ENCODE data around the gene LARP6. TPM values are rescaled to one million over a fixed set of nuclear protein-coding genes. Genes with fewer than 3 reads are reported as not detected.

LARP6 gene
- total and polyA plus RNA-seq, 4 donors: 0.89 to 2.9 (median 1.5) TPM

- H3K4me3 ChIP-seq (ENCODE audit: low read depth in 1 of 3, low read length in 3 of 3): no peak overlapping the region
- H3K27ac ChIP-seq (ENCODE audit: low read depth in 1 of 2, low read length in 2 of 2): no peak overlapping the region
- no peak overlapping the region for H3K9ac ChIP-seq (ENCODE audit: low read depth in 1 of 2, low read length in 2 of 2)
- no peak for DNase-seq (ENCODE audit: low spot score)
- H3K9me3 ChIP-seq (ENCODE audit: control insufficient read depth in 4 of 4, low read length in 3 of 4): no peaks in the 10 kb centered on the region
- H3K36me3 ChIP-seq (ENCODE audit: control insufficient read depth in 4 of 4, insufficient read depth in 3 of 4, low read depth in 1 of 4, low read length in 3 of 4): no peaks in the 10 kb centered on the region
- H3K4me1 ChIP-seq (ENCODE audit: control insufficient read depth in 4 of 4, insufficient read depth in 4 of 4, low read length in 3 of 4): peaks cover 0 to 3% (median under 1%) of the 10 kb centered on the region in 4 donors
- no peaks in the 10 kb centered on the region for H3K27me3 ChIP-seq (ENCODE audit: control insufficient read depth in 4 of 4, insufficient read depth in 4 of 4, low read length in 3 of 4)
- TF ChIP-seq MAX (IDR thresholded peaks at IDR 0.05): no peak
- TF ChIP-seq RXRA (IDR thresholded peaks at IDR 0.05): no peak
- no peak for TF ChIP-seq ZBTB33 (IDR thresholded peaks at IDR 0.05)
- TF ChIP-seq EGR1 (IDR thresholded peaks at IDR 0.05; ENCODE audit: low read depth in 2 of 2): no peak
- no peak for TF ChIP-seq NR2F2 (IDR thresholded peaks at IDR 0.05)
- no peak for TF ChIP-seq FOXA2 (IDR thresholded peaks at IDR 0.05)
- no peak for TF ChIP-seq HNF4A (conservative IDR thresholded peaks at IDR 0.05)
- TF ChIP-seq CTCF (IDR thresholded peaks at IDR 0.05; ENCODE audit: low read depth, low read length, missing input control): no peak
- TF ChIP-seq JUND (IDR thresholded peaks at IDR 0.05): no peak
- no peak for TF ChIP-seq YY1 (IDR thresholded peaks at IDR 0.05)
- TF ChIP-seq RAD21 (IDR thresholded peaks at IDR 0.05): no peak
- TF ChIP-seq FOXA1 (IDR thresholded peaks at IDR 0.05): no peak
- TF ChIP-seq HNF4G (IDR thresholded peaks at IDR 0.05): no peak
- WGBS: 96% methylated on average over 4 of the region's 4 CpGs
Measured at GRCh38 chr15:70786996-70787395, 67.0 kb downstream of the LARP6 start.

GRCh38 chr15:70783610-70784022 lies 70.3 kb downstream of the LARP6 start:
- Histone ChIP-seq H3K4me3 (ENCODE audit: low read depth in 1 of 3, low read length in 3 of 3) (no peak overlapping the region), H3K4me1 (ENCODE audit: control insufficient read depth in 4 of 4, insufficient read depth in 4 of 4, low read length in 3 of 4) (peaks cover 0 to 3% (median under 1%) of the 10 kb centered on the region in 4 donors), H3K36me3 (ENCODE audit: control insufficient read depth in 4 of 4, insufficient read depth in 3 of 4, low read depth in 1 of 4, low read length in 3 of 4) (no peaks in the 10 kb centered on the region), H3K27me3 (ENCODE audit: control insufficient read depth in 4 of 4, insufficient read depth in 4 of 4, low read length in 3 of 4) (no peaks in the 10 kb centered on the region), H3K9me3 (ENCODE audit: control insufficient read depth in 4 of 4, low read length in 3 of 4) (no peaks in the 10 kb centered on the region), H3K27ac (ENCODE audit: low read depth in 1 of 2, low read length in 2 of 2) (no peak overlapping the region), H3K9ac (ENCODE audit: low read depth in 1 of 2, low read length in 2 of 2) (no peak overlapping the region)
- WGBS: 58% methylated on average over 6 of the region's 6 CpGs
- DNase-seq (ENCODE audit: low spot score): no peak
- TF ChIP-seq RXRA (IDR thresholded peaks at IDR 0.05): no peak
- no peak for TF ChIP-seq NR2F2 (IDR thresholded peaks at IDR 0.05)
- no peak for TF ChIP-seq HNF4A (conservative IDR thresholded peaks at IDR 0.05)
- no peak for TF ChIP-seq REST (IDR thresholded peaks at IDR 0.05)
